ENCODE measurements around the gene RPS27L.
A peak's percentile ranks its signal among the peaks of the same experiment; 100 is the strongest.

Gene RPS27L

GRCh38 chr15:63118854-63119253, 38.4 kb downstream of the RPS27L start:
- TF ChIP-seq CTCF (conservative IDR thresholded peaks at IDR 0.05; ENCODE audit: control insufficient read depth, insufficient read depth, low read depth, low read length): no peak
- no peak for DNase-seq (ENCODE audit: low read depth)
- H3K4me3 ChIP-seq (ENCODE audit: control insufficient read depth, low read depth, low read length): no peak overlapping the region

GRCh38 chr15:63114465-63114864, 42.8 kb downstream of the RPS27L start:
- TF ChIP-seq CTCF (conservative IDR thresholded peaks at IDR 0.05; ENCODE audit: control insufficient read depth, insufficient read depth, low read depth, low read length): no peak
- no peak for DNase-seq (ENCODE audit: low read depth)
- no peak overlapping the region for H3K4me3 ChIP-seq (ENCODE audit: control insufficient read depth, low read depth, low read length)

- no peak for DNase-seq (ENCODE audit: low read depth)
Measured at GRCh38 chr15:63112871-63113270, 44.4 kb downstream of the RPS27L start.

GRCh38 chr15:63111481-63111880, 45.8 kb downstream of the RPS27L start:
- no peak for DNase-seq (ENCODE audit: low read depth)
- no peak for TF ChIP-seq CTCF (conservative IDR thresholded peaks at IDR 0.05; ENCODE audit: control insufficient read depth, insufficient read depth, low read depth, low read length)
- no peak overlapping the region for H3K4me3 ChIP-seq (ENCODE audit: control insufficient read depth, low read depth, low read length)

More at GRCh38 chr15:63112871-63113270, 44.4 kb downstream of the RPS27L start:
- H3K4me3 ChIP-seq (ENCODE audit: control insufficient read depth, low read depth, low read length): no peak overlapping the region
- no peak for TF ChIP-seq CTCF (conservative IDR thresholded peaks at IDR 0.05; ENCODE audit: control insufficient read depth, insufficient read depth, low read depth, low read length)

GRCh38 chr15:63110428-63111026, 46.8 kb downstream of the RPS27L start:
- no peak overlapping the region for H3K4me3 ChIP-seq (ENCODE audit: control insufficient read depth, low read depth, low read length)
- peak; percentile 56 for DNase-seq (ENCODE audit: low read depth)
- no peak for TF ChIP-seq CTCF (conservative IDR thresholded peaks at IDR 0.05; ENCODE audit: control insufficient read depth, insufficient read depth, low read depth, low read length)

- peak; percentile 51 for DNase-seq (ENCODE audit: low read depth)
- no peak overlapping the region for H3K4me3 ChIP-seq (ENCODE audit: control insufficient read depth, low read depth, low read length)
- no peak for TF ChIP-seq CTCF (conservative IDR thresholded peaks at IDR 0.05; ENCODE audit: control insufficient read depth, insufficient read depth, low read depth, low read length)
Measured at GRCh38 chr15:63109920-63110319, 47.4 kb downstream of the RPS27L start.

- H3K4me3 ChIP-seq (ENCODE audit: control insufficient read depth, low read depth, low read length): no peak overlapping the region
- TF ChIP-seq CTCF (conservative IDR thresholded peaks at IDR 0.05; ENCODE audit: control insufficient read depth, insufficient read depth, low read depth, low read length): no peak
- DNase-seq (ENCODE audit: low read depth): no peak
Measured at GRCh38 chr15:63109498-63109897, 47.8 kb downstream of the RPS27L start.
